Measurements from ENCODE around the gene OLFML2B.
"Not testable (repeated sequence)": the region's sequence is repeated elsewhere in the genome, so short reads cannot be mapped to it uniquely, and the experiment has no call there.

OLFML2B gene

GRCh38 chr1:162070094-162070748 lies 46.6 kb upstream of the OLFML2B start:
- H3K4me1 ChIP-seq (ENCODE audit: low read length) = no peaks in the 10 kb centered on the region
- H4K20me1 ChIP-seq (ENCODE audit: insufficient read depth, low read length) = no peaks in the 10 kb centered on the region
- H3K27me3 ChIP-seq (ENCODE audit: low read depth, low read length) = peaks cover 72% of the 10 kb centered on the region
- H3K79me2 ChIP-seq (ENCODE audit: low read length) = no peaks in the 10 kb centered on the region
- peak overlapping the region; percentile 88 for H3K4me2 ChIP-seq (ENCODE audit: low read length)
- H3K9me3 ChIP-seq (ENCODE audit: insufficient read depth, low read length) = no peaks in the 10 kb centered on the region
- no peak overlapping the region for H3K27ac ChIP-seq (ENCODE audit: low read length)
- no peaks in the 10 kb centered on the region for H3K36me3 ChIP-seq (replicated peaks; ENCODE audit: low read depth, low read length)
- H2AFZ ChIP-seq (ENCODE audit: low read depth, low read length) = no peak overlapping the region
- no peak for TF ChIP-seq CTCF (IDR thresholded peaks at IDR 0.05; ENCODE audit: low read depth, low read length)
- no peak for TF ChIP-seq EZH2phosphoT487 (IDR thresholded peaks at IDR 0.05; ENCODE audit: low read depth)
- peak overlapping the region; percentile 78 for H3K4me3 ChIP-seq (ENCODE audit: low read length)
- H3K9ac ChIP-seq (ENCODE audit: low read length) = no peak overlapping the region

GRCh38 chr1:162069334-162070093 lies 45.8 kb upstream of the OLFML2B start, which contains the start of gene NOS1AP:
TSS of gene NOS1AP (plus strand) at chr1:162069691. CDS start at chr1:162070178, 487 bp downstream.
- H3K9ac ChIP-seq (ENCODE audit: low read length) = no peak within 1 kb of the TSS; the same call in 1 of the 2 replicates
- H3K4me1 ChIP-seq (ENCODE audit: low read length) = no peaks in the 10 kb centered on the region
- TF ChIP-seq EZH2phosphoT487 (IDR thresholded peaks at IDR 0.05; ENCODE audit: low read depth) = no peak
- no peak for TF ChIP-seq CTCF (IDR thresholded peaks at IDR 0.05; ENCODE audit: low read depth, low read length)
- no peaks in the 10 kb centered on the region for H3K36me3 ChIP-seq (replicated peaks; ENCODE audit: low read depth, low read length)
- peak within 1 kb of the TSS; percentile 78 for H3K4me3 ChIP-seq (ENCODE audit: low read length)
- peak within 1 kb of the TSS; percentile 40; the same call in 1 of the 2 replicates for H2AFZ ChIP-seq (ENCODE audit: low read depth, low read length)
- H3K79me2 ChIP-seq (ENCODE audit: low read length) = no peaks in the 10 kb centered on the region
- H3K9me3 ChIP-seq (ENCODE audit: insufficient read depth, low read length) = no peaks in the 10 kb centered on the region
- peaks cover 72% of the 10 kb centered on the region for H3K27me3 ChIP-seq (ENCODE audit: low read depth, low read length)
- H4K20me1 ChIP-seq (ENCODE audit: insufficient read depth, low read length) = no peaks in the 10 kb centered on the region
- no peak within 1 kb of the TSS for H3K27ac ChIP-seq (ENCODE audit: low read length)
- peak within 1 kb of the TSS; percentile 88 for H3K4me2 ChIP-seq (ENCODE audit: low read length)

GRCh38 chr1:162068301-162068700 lies 44.6 kb upstream of the OLFML2B start:
- no peaks in the 10 kb centered on the region for H3K79me2 ChIP-seq (ENCODE audit: low read length)
- TF ChIP-seq EZH2phosphoT487 (IDR thresholded peaks at IDR 0.05; ENCODE audit: low read depth) = no peak
- TF ChIP-seq CTCF (IDR thresholded peaks at IDR 0.05; ENCODE audit: low read depth, low read length) = no peak
- no peak overlapping the region for H3K9ac ChIP-seq (ENCODE audit: low read length)
- H3K4me3 ChIP-seq (ENCODE audit: low read length) = no peak overlapping the region
- H4K20me1 ChIP-seq (ENCODE audit: insufficient read depth, low read length) = no peaks in the 10 kb centered on the region
- no peak overlapping the region for H2AFZ ChIP-seq (ENCODE audit: low read depth, low read length)
- H3K4me2 ChIP-seq (ENCODE audit: low read length) = no peak overlapping the region
- no peak overlapping the region for H3K27ac ChIP-seq (ENCODE audit: low read length)
- H3K36me3 ChIP-seq (replicated peaks; ENCODE audit: low read depth, low read length) = no peaks in the 10 kb centered on the region
- H3K27me3 ChIP-seq (ENCODE audit: low read depth, low read length) = peaks cover 63% of the 10 kb centered on the region
- H3K9me3 ChIP-seq (ENCODE audit: insufficient read depth, low read length) = no peaks in the 10 kb centered on the region
- H3K4me1 ChIP-seq (ENCODE audit: low read length) = no peaks in the 10 kb centered on the region

GRCh38 chr1:162067466-162067865 lies 43.8 kb upstream of the OLFML2B start:
- no peaks in the 10 kb centered on the region for H3K36me3 ChIP-seq (replicated peaks; ENCODE audit: low read depth, low read length)
- TF ChIP-seq CTCF (IDR thresholded peaks at IDR 0.05; ENCODE audit: low read depth, low read length) (no peak), EZH2phosphoT487 (IDR thresholded peaks at IDR 0.05; ENCODE audit: low read depth) (no peak)
- H3K4me1 ChIP-seq (ENCODE audit: low read length) = no peaks in the 10 kb centered on the region
- no peaks in the 10 kb centered on the region for H4K20me1 ChIP-seq (ENCODE audit: insufficient read depth, low read length)
- no peak overlapping the region for H3K9ac ChIP-seq (ENCODE audit: low read length)
- no peak overlapping the region for H3K27ac ChIP-seq (ENCODE audit: low read length)
- peaks cover 64% of the 10 kb centered on the region for H3K27me3 ChIP-seq (ENCODE audit: low read depth, low read length)
- no peaks in the 10 kb centered on the region for H3K9me3 ChIP-seq (ENCODE audit: insufficient read depth, low read length)
- H3K79me2 ChIP-seq (ENCODE audit: low read length) = no peaks in the 10 kb centered on the region
- H2AFZ ChIP-seq (ENCODE audit: low read depth, low read length) = no peak overlapping the region
- no peak overlapping the region for H3K4me2 ChIP-seq (ENCODE audit: low read length)
- H3K4me3 ChIP-seq (ENCODE audit: low read length) = no peak overlapping the region

- not testable (repeated sequence) for H3K4me1 ChIP-seq (ENCODE audit: low read length); H3K9me3 ChIP-seq (ENCODE audit: insufficient read depth, low read length); H3K27ac ChIP-seq (ENCODE audit: low read length); H3K79me2 ChIP-seq (ENCODE audit: low read length); H3K4me2 ChIP-seq (ENCODE audit: low read length); H4K20me1 ChIP-seq (ENCODE audit: insufficient read depth, low read length); H3K4me3 ChIP-seq (ENCODE audit: low read length); H3K36me3 ChIP-seq (replicated peaks; ENCODE audit: low read depth, low read length); H2AFZ ChIP-seq (ENCODE audit: low read depth, low read length); H3K9ac ChIP-seq (ENCODE audit: low read length)
- H3K27me3 ChIP-seq (ENCODE audit: low read depth, low read length) = peaks cover 64% of the 10 kb centered on the region
Measured at GRCh38 chr1:162066836-162067235, 43.2 kb upstream of the OLFML2B start.

All from OCI-LY3 (cell line).